Astrocyte (in vitro differentiated cells and primary cell): ENCODE measurements around the gene LRRIQ1.

Experiments used
- EZH2 ChIP-seq: IDR thresholded peaks from 2 replicates; pipeline ENCODE4 v1.6.1; 2012; ENCODE audit warnings: mild to moderate bottlenecking, low read length, inconsistent platforms; ENCODE audit not compliant: insufficient read depth
- TF ChIP-seq, protein P1 (sequence below): IDR thresholded peaks from 2 replicates; pipeline ENCODE4 v1.5.1; 2011; ENCODE audit warnings: low read depth, mild to moderate bottlenecking, inconsistent platforms, low read length, moderate library complexity; ENCODE audit not compliant: insufficient read depth

DNA sequence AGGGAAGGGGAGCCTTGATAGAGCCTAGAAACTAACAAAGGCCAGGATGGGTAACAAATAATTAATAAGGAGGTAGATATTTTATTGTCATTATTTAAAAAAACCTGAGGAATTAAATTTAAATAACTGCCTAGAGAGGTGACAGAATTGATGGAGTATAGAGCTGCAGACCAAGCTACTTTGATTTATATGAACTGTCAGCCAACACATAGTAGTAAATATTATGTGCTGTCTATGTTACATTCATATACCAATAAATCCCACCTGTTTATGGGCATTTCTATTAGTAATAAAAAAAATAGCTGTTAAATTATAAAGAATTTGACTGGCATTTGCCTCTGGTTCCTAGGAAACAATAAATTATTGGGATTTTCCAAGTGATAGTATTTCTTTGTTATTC lies 37.8 kb upstream of the LRRIQ1 start:
- TF ChIP-seq, protein P1, sequence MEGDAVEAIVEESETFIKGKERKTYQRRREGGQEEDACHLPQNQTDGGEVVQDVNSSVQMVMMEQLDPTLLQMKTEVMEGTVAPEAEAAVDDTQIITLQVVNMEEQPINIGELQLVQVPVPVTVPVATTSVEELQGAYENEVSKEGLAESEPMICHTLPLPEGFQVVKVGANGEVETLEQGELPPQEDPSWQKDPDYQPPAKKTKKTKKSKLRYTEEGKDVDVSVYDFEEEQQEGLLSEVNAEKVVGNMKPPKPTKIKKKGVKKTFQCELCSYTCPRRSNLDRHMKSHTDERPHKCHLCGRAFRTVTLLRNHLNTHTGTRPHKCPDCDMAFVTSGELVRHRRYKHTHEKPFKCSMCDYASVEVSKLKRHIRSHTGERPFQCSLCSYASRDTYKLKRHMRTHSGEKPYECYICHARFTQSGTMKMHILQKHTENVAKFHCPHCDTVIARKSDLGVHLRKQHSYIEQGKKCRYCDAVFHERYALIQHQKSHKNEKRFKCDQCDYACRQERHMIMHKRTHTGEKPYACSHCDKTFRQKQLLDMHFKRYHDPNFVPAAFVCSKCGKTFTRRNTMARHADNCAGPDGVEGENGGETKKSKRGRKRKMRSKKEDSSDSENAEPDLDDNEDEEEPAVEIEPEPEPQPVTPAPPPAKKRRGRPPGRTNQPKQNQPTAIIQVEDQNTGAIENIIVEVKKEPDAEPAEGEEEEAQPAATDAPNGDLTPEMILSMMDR = no peak
- TF ChIP-seq EZH2 = no peak
